Activated T-cell treated with anti-CD3 and anti-CD28 coated beads, Interleukin-2, amount 50 U/mL, for 4 hours (primary cell): Measurements from ENCODE around the gene RAX2. TPM values are rescaled to one million over a fixed set of nuclear protein-coding genes. Genes with fewer than 3 reads are reported as not detected.
A peak's percentile ranks its signal among the peaks of the same experiment; 100 is the strongest.

ENCODE experiments used
- ATAC-seq, 2 donors: fragments of 200-7000 bp; cut with Tn5 transposase; one replicate each; pipeline ENCODE4 v1.10.0; 2021
- DNase-seq: peaks from one replicate; pipeline ENCODE4 v3.0.0-alpha.2; 2020
- H3K27me3 Mint-ChIP-seq: one replicate; pipeline ENCODE4 v1.8.0; 2021; ENCODE audit warnings: low read depth, mixed read lengths
- H3K36me3 Mint-ChIP-seq: one replicate; pipeline ENCODE4 v1.8.0; 2022; ENCODE audit warnings: mixed read lengths; ENCODE audit not compliant: insufficient read depth
- H3K4me1 Mint-ChIP-seq: one replicate; pipeline ENCODE4 v1.8.0; 2021; ENCODE audit warnings: low read depth, mixed read lengths
- H3K4me3 Mint-ChIP-seq: one replicate; pipeline ENCODE4 v1.8.0; 2021; ENCODE audit warnings: mild to moderate bottlenecking, moderate library complexity, mixed read lengths
- H3K9me3 Mint-ChIP-seq: one replicate; pipeline ENCODE4 v1.8.0; 2021; ENCODE audit warnings: mixed read lengths
- total RNA-seq, 3 donors: library from RNA; stranded (reverse); gene quantifications; one replicate each; pipeline ENCODE4 v1.2.1, GENCODE V29; 2021

Gene RAX2
- total RNA-seq, 3 donors from 2014 or later, result not detected

DNA sequence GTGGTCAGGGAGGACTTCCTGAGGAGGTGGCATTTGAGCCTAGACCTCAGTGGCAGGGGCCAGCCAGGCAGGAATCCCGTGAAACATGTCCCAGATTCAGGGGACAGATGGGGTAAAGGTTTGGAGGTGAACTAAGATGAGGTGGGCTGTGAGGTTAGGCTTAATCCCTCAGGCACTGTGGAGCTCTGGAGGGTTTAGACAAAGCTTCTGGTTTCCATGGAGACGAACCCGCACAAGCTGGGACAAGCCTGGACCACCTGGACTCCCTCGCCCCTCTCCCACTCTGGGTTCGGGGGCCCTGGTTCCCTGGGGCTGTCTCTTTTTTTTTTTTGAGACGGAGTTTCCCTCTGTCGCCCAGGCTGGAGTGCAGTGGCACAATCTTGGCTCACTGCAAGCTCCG, 48.1 kb downstream of the RAX2 start:
- Mint-ChIP-seq H3K27me3 (peaks cover 6% of the 10 kb centered on the region), H3K4me1 (peaks cover 16% of the 10 kb centered on the region), H3K36me3 (no peaks in the 10 kb centered on the region), H3K4me3 (no peak overlapping the region), H3K9me3 (no peaks in the 10 kb centered on the region)
- DNase-seq, result no peak
- ATAC-seq, result no peak

DNA sequence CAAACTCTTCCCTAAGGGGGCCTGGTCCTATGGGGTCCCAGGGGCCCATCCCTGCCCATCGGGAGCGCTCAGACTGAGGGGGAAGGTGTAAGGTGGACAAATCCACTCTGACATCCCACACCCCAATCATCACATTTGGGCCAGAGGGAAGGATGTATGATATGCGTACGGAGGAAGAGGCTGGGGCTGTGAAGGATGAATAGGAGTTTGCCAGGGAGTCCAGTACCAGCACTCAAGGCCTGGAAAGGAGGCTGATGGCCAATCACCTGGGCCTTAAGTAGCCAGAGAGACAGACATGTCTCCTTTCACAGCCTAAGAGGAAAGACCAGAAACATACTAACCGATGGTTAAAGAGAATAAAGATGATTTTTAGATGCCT, 48.9 kb downstream of the RAX2 start:
- Mint-ChIP-seq H3K36me3 (no peaks in the 10 kb centered on the region), H3K4me1 (peaks cover 16% of the 10 kb centered on the region), H3K27me3 (peaks cover 6% of the 10 kb centered on the region), H3K9me3 (no peaks in the 10 kb centered on the region), H3K4me3 (no peak overlapping the region)
- DNase-seq (no peak), ATAC-seq (no peak)

DNA sequence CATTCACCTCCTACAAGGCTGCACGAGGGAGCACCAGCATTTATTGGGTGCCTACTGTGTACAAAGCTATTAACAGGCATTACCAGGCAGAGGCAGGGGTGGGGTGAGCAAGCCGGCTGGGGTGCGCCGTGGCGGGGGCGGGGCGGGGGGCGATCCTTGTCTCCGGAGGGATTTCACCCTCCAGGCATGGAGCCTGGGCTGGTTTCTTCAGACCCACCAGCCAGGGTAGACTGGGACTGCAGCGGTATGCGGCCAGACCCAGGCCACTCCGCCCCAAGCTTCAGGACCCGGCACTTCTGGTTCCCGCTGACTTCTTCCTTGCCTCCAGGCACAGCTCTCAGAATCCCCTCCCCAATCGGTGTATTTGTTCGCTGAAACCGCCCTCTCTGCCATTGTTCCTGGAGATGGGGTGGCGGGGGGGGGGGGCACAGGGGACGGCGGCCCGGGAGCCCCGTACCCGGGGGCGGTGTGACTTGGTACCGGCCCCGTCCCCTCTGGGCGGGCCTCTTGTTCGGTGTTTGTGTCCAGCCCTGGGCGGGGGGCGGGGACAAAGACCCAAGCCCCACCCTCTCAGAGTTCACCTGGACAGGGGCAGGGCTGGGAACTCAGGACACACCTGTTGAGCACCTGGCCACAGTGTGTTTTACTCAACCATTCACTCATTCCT, 49.5 kb downstream of the RAX2 start:
- Mint-ChIP-seq H3K27me3 (peaks cover 6% of the 10 kb centered on the region), H3K36me3 (no peaks in the 10 kb centered on the region), H3K4me3 (peak overlapping the region; percentile 69), H3K4me1 (peaks cover 16% of the 10 kb centered on the region), H3K9me3 (no peaks in the 10 kb centered on the region)
- ATAC-seq (no peak), DNase-seq (no peak)

- ATAC-seq (no peak), DNase-seq (no peak)
- peaks cover 16% of the 10 kb centered on the region for H3K4me1 Mint-ChIP-seq
- H3K4me3 Mint-ChIP-seq, result peak overlapping the region; percentile 69
- H3K9me3 Mint-ChIP-seq, result no peaks in the 10 kb centered on the region
- peaks cover 6% of the 10 kb centered on the region for H3K27me3 Mint-ChIP-seq
- H3K36me3 Mint-ChIP-seq, result no peaks in the 10 kb centered on the region
Measured at GRCh38 chr19:3721887-3722442, 50.1 kb downstream of the RAX2 start.

GRCh38 chr19:3721131-3721886, 50.7 kb downstream of the RAX2 start:
- H3K9me3 Mint-ChIP-seq, result no peaks in the 10 kb centered on the region
- ATAC-seq (peak; percentile 92 to 94), DNase-seq (peak; percentile 82)
- peak overlapping the region; percentile 69 for H3K4me3 Mint-ChIP-seq
- no peaks in the 10 kb centered on the region for H3K36me3 Mint-ChIP-seq
- H3K27me3 Mint-ChIP-seq, result peaks cover 6% of the 10 kb centered on the region
- peaks cover 16% of the 10 kb centered on the region for H3K4me1 Mint-ChIP-seq

DNA sequence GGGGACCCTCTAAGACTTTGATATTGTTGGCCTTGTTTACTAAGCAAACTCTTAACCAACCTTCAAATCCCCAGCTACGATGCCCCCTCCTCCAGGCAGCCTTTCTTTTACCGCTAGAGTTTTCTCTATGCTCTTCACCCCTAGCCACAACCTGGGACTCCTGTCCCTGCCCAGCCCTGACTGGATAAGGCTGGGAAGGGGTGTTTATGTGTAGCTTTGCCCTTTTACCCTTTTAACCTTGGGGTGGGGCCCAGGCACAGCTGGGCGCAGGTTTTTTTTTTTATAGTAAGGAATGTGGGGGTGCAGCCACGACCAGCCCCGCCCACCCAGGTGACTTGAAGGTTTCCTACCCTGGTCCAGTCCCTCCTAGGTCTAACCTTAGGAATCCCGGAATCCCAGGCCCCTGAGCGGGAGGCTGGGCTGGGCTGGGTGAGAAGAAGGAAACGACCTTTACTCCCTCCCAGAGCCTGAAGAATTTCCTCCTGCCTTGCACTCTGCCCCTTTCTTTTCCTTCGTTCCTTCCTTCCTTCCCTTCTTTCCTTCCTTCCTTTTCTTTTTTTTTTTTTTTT, 51.6 kb downstream of the RAX2 start:
- H3K9me3 Mint-ChIP-seq, result no peaks in the 10 kb centered on the region
- no peak overlapping the region for H3K4me3 Mint-ChIP-seq
- H3K27me3 Mint-ChIP-seq, result peaks cover 6% of the 10 kb centered on the region
- no peak for ATAC-seq
- H3K36me3 Mint-ChIP-seq, result no peaks in the 10 kb centered on the region
- H3K4me1 Mint-ChIP-seq, result peaks cover 16% of the 10 kb centered on the region
- DNase-seq, result no peak

DNA sequence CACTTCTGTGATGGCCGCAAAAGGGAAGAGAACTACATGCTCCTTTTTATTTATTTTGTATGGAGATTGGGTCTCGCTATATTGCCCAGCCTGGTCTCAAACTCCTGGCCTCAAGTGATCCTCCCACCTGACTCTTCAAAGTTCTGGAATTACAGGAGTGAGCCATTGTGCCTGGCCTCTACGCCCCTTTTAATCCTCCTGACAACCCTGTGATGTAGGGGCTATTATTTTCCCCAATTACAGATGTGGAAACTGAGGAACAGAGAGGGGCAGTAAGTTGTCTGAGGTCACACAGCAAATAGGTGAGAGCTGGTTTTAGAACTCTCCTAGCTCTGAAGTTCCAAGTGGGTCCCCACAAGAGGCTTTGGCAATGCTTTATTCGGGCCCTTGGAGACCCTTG, 52.2 kb downstream of the RAX2 start:
- peaks cover 16% of the 10 kb centered on the region for H3K4me1 Mint-ChIP-seq
- DNase-seq (no peak), ATAC-seq (no peak)
- no peak overlapping the region for H3K4me3 Mint-ChIP-seq
- H3K27me3 Mint-ChIP-seq, result peaks cover 6% of the 10 kb centered on the region
- no peaks in the 10 kb centered on the region for H3K36me3 Mint-ChIP-seq
- H3K9me3 Mint-ChIP-seq, result no peaks in the 10 kb centered on the region

Other genes with a start within 250 kb of the RAX2 start
- gene TEKTIP1, start 233.1 kb downstream of the RAX2 start, total RNA-seq, result 1 to 10 TPM in 2 of 3 donors, not detected in 1; 1.0 to 1.1 TPM
- 100 to 1,000 TPM in 2 of 3 donors, 10 to 100 TPM in 1; 94.6 to 148 (median 128) TPM for gene MFSD12, start 214.6 kb downstream of the RAX2 start, total RNA-seq
- gene HMG20B, start 199.3 kb downstream of the RAX2 start, total RNA-seq, result 10 to 100 TPM; 56.3 to 60.9 (median 59.3) TPM
- gene GIPC3, start 186.8 kb downstream of the RAX2 start, total RNA-seq, result under 1 TPM; 0.23 to 0.40 (median 0.27) TPM
- under 1 TPM; 0.49 to 0.76 (median 0.66) TPM for gene TBXA2R, start 165.4 kb downstream of the RAX2 start, total RNA-seq
- 10 to 100 TPM; 51.5 to 53.8 (median 52.6) TPM for gene CACTIN, start 145.4 kb downstream of the RAX2 start, total RNA-seq
- 10 to 100 TPM; 12.1 to 20.9 (median 16.7) TPM for gene PIP5K1C, start 71.8 kb downstream of the RAX2 start, total RNA-seq
- gene TJP3, start 63.8 kb downstream of the RAX2 start, total RNA-seq, result 1 to 10 TPM in 1 of 3 donors, under 1 TPM in 2; 0.61 to 1.1 (median 0.66) TPM
- 10 to 100 TPM; 44.6 to 48.5 (median 45.4) TPM for gene APBA3, start 10.5 kb downstream of the RAX2 start, total RNA-seq
- gene MRPL54, start 9.5 kb downstream of the RAX2 start, total RNA-seq, result 100 to 1,000 TPM in 2 of 3 donors, 10 to 100 TPM in 1; 95.8 to 132 (median 125) TPM
- gene MATK, start 14.2 kb upstream of the RAX2 start, total RNA-seq, result 10 to 100 TPM; 43.1 to 87.6 (median 82.9) TPM
- 1 to 10 TPM in 1 of 3 donors, under 1 TPM in 2; 0.53 to 1.1 (median 0.90) TPM for gene ZFR2, start 96.8 kb upstream of the RAX2 start, total RNA-seq
- gene ATCAY, start 108.5 kb upstream of the RAX2 start, total RNA-seq, result not detected
- not detected for gene NMRK2, start 160.8 kb upstream of the RAX2 start, total RNA-seq
- 10 to 100 TPM; 41.6 to 44.3 (median 42.6) TPM for gene DAPK3, start 198.9 kb upstream of the RAX2 start, total RNA-seq
- gene EEF2, start 213.2 kb upstream of the RAX2 start, total RNA-seq, result 1,000 to 10,000 TPM; 3,493 to 4,080 (median 3,609) TPM
- 10 to 100 TPM; 33.9 to 37.0 (median 35.3) TPM for gene PIAS4, start 235.5 kb upstream of the RAX2 start, total RNA-seq